Kidney epithelial cell (primary cell): ENCODE measurements around the gene ODAD4. TPM values are rescaled to one million over a fixed set of nuclear protein-coding genes. Genes with fewer than 3 reads are reported as not detected.

Source experiments
- DNase-seq: peaks from one replicate; pipeline ENCODE4 v3.0.0-alpha.2; 2010; ENCODE audit warnings: low read depth
- H3K27me3 ChIP-seq: 2 replicates; pipeline ENCODE4 v1.6.0; 2011; ENCODE audit warnings: low read length; ENCODE audit not compliant: control insufficient read depth, insufficient read depth
- H3K36me3 ChIP-seq: 2 replicates; pipeline ENCODE4 v1.5.1; 2011; ENCODE audit warnings: low read length; ENCODE audit not compliant: control insufficient read depth, insufficient read depth
- H3K4me3 ChIP-seq: 2 replicates; pipeline ENCODE4 v1.5.1; 2011; ENCODE audit warnings: low read depth, mild to moderate bottlenecking, control low read depth, low read length
- total RNA-seq: library from RNA; depleted of rRNA; stranded (reverse); fragments of >200 nt; gene quantifications from 2 replicates; pipeline ENCODE4 v1.2.3, GENCODE V29; 2015
- TF ChIP-seq, protein P1 (sequence below): IDR thresholded peaks from 2 replicates; pipeline ENCODE4 v1.5.1; 2011; ENCODE audit warnings: mild to moderate bottlenecking, moderate library complexity, low read length, control low read depth, inconsistent platforms; ENCODE audit not compliant: insufficient read depth, poor library complexity, severe bottlenecking

The ODAD4 gene
- total RNA-seq, 1 donor from 2014 or later, result 0.84 TPM

DNA sequence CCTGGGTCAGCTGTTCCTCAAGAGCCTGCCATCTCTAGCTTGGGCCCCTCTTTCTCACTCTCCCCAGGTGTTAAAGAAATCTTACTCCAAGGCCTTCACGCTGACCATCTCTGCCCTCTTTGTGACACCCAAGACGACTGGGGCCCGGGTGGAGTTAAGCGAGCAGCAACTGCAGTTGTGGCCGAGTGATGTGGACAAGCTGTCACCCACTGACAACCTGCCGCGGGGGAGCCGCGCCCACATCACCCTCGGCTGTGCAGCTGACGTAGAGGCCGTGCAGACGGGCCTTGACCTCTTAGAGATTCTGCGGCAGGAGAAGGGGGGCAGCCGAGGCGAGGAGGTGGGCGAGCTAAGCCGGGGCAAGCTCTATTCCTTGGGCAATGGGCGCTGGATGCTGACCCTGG, 43.0 kb downstream of the ODAD4 start:
- DNase-seq, result no peak
- Histone ChIP-seq H3K4me3 (no peak overlapping the region), H3K27me3 (no peaks in the 10 kb centered on the region), H3K36me3 (peaks cover 8% of the 10 kb centered on the region)
- TF ChIP-seq, protein P1, sequence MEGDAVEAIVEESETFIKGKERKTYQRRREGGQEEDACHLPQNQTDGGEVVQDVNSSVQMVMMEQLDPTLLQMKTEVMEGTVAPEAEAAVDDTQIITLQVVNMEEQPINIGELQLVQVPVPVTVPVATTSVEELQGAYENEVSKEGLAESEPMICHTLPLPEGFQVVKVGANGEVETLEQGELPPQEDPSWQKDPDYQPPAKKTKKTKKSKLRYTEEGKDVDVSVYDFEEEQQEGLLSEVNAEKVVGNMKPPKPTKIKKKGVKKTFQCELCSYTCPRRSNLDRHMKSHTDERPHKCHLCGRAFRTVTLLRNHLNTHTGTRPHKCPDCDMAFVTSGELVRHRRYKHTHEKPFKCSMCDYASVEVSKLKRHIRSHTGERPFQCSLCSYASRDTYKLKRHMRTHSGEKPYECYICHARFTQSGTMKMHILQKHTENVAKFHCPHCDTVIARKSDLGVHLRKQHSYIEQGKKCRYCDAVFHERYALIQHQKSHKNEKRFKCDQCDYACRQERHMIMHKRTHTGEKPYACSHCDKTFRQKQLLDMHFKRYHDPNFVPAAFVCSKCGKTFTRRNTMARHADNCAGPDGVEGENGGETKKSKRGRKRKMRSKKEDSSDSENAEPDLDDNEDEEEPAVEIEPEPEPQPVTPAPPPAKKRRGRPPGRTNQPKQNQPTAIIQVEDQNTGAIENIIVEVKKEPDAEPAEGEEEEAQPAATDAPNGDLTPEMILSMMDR, result no peak

DNA sequence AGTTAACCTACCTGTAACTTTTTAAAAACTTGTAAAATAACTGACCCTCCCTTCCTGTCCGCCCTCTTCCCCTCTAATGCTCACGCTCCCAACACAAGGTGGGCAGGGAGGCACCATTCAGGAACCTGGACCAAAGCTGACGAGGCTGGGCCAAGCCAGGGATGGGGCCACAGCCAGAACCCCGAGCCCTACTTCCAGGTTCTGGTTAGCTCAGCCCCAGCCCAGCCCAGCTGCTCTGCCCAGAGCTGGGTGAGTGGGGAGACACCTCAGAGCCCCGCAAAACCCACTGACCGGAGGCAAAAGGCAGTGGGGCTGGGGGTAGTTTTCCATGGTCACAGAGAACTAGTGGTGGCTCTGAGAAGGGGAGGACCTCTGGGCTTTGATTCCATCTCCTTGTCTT, 43.6 kb downstream of the ODAD4 start:
- no peak for DNase-seq
- TF ChIP-seq, protein P1, result no peak
- no peak overlapping the region for H3K4me3 ChIP-seq
- H3K36me3 ChIP-seq, result peaks cover 8% of the 10 kb centered on the region
- no peaks in the 10 kb centered on the region for H3K27me3 ChIP-seq

DNA sequence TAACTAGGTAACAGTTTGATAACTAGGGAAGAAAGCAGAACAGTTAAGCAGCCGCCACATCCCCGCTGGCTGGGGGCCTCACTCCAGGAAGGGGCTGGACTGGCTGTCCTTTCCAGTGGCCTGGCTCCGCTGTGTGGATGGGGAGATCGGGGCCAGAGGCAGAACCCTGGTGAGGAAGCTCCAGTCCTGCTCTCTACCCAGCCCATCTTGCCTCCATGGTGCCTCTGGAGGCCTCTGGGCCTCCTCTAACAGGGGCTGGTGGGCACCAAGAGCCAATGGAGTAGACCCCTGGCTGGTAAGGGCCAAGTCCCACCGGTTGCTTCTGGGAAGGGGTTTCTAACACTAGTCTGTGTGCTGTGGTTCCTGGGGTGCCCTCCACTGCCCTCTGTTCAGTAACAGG, 44.2 kb downstream of the ODAD4 start:
- TF ChIP-seq, protein P1, result no peak

DNA sequence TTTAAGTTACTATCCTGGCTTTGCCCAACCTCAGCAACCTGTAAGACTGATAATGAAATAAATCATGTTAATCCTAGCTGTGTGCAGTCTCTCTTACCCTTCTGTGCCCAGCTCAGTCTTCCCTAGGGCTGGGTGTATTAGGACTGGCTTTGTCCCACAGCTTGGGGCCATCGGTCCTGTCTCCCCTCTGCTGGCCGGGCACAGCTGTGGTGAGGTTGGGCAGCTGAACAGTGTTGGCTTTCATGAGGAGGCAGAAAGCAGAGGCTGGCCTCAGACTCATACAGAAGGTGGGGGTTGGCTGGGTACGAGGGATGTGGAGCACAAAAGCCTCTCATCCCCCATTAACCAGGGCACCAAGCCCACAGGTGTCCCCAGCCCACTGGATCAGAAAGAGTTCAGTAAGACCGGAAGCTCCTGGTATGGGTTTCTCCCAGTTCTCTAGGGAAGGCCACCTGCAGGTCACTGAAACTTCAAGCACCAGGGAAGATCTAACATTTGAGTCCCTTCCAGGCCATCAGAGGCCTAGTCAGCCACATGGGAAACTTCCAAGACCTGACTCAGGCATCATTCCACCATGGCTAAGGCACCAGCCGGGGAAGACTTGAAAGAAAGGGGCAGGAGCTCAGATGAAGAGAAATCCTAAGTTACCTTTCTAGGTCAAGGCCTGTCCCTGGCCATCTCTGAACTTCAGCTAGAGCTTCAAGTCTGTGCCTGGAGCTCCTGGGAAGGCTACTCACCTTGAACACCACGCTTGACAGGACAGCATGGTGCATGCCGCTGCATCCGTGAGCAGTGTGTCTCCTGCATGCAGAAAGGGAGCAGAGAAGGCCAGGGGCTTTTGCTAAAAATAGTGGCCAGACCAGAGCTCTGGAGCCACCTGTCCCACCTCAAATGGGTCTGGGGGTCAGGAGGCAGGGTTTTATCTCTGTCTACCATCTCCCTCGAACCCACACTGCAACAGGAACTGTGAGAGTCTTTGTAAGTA, 45.0 kb downstream of the ODAD4 start:
- TF ChIP-seq, protein P1, result no peak
- H3K27me3 ChIP-seq, result no peaks in the 10 kb centered on the region
- DNase-seq, result no peak
- no peak overlapping the region for H3K4me3 ChIP-seq
- H3K36me3 ChIP-seq, result peaks cover 8% of the 10 kb centered on the region

More for the DNA sequence above, 44.2 kb downstream of the ODAD4 start:
- Histone ChIP-seq H3K36me3 (peaks cover 8% of the 10 kb centered on the region), H3K4me3 (no peak overlapping the region), H3K27me3 (no peaks in the 10 kb centered on the region)
- no peak for DNase-seq

DNA sequence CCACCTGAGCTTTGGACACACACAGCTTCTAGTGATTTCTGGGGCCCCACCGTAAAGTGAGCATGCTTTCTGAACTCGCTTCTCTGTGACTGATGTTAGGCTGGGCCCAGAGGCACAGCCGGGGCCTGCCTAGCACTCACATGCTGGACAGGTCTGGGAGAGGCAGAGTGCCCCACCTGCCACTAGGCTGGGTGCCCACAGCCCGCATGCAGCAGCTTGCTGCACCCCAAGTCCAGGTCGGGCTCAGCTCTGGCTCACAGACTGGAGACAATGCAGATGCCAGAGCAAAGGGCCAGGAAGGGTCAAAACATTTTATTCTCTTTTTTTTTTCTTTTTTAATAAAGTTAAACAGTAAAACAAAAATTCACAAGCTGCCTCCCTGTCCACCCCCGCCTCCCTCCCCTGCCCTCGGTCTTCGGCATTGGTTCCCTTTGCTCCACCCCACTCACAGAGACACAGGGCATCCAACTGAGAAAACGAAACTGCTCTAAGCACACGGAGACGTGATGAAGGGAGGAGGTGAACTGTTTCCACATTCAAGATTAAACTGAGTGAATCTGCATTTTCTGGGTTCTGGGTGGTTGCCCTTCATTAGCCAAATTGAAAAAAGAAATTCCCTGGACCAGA, 45.8 kb downstream of the ODAD4 start:
- Histone ChIP-seq H3K4me3 (no peak overlapping the region), H3K27me3 (no peaks in the 10 kb centered on the region), H3K36me3 (peaks cover 8% of the 10 kb centered on the region)
- no peak for DNase-seq
- TF ChIP-seq, protein P1, result no peak
